ENCODE results near the gene UPF1.

The UPF1 gene

DNA sequence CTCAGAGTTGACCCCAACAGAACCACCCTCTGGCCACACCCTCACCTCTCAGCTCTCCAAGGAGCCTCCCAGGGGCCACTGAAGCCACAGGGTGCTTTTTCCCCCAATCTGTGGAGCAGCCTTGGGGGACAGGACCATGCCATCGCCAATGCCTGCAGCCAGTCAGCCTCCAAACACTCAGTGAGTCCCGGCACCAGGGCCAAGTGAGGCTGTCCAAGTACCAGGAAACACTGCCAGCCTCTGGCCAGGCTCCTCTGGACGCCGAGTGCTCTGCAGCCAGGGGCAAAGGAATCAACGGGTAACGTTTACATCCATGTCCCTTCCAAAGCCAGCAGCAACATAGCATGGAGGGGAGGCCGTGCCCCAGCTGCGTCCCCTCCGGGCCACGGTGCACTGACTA is 31.1 kb upstream of the UPF1 start:
- Histone ChIP-seq H3K27me3 (replicated peaks; ENCODE audit: insufficient read depth, low read length) (peaks cover 78% of the 10 kb centered on the region), H3K4me2 (ENCODE audit: low read depth, low read length) (no peak overlapping the region), H3K27ac (ENCODE audit: low read length) (no peak overlapping the region), H3K36me3 (replicated peaks; ENCODE audit: insufficient read depth, low read length) (no peaks in the 10 kb centered on the region), H3K4me3 (ENCODE audit: low read length) (no peak overlapping the region), H3K9ac (ENCODE audit: low read length) (no peak overlapping the region), H3K9me3 (replicated peaks; ENCODE audit: insufficient read depth, low read length) (no peaks in the 10 kb centered on the region), H3K4me1 (ENCODE audit: low read length) (no peaks in the 10 kb centered on the region), H2AFZ (ENCODE audit: low read length) (no peak overlapping the region), H4K20me1 (ENCODE audit: insufficient read depth, low read length) (no peaks in the 10 kb centered on the region), H3K9me2 (replicated peaks; ENCODE audit: insufficient read depth, low read length) (no peaks in the 10 kb centered on the region), H3F3A (ENCODE audit: insufficient read depth, low read length) (no peaks in the 10 kb centered on the region), H3K79me2 (ENCODE audit: low read length) (no peaks in the 10 kb centered on the region)
- TF ChIP-seq EZH2phosphoT487 (IDR thresholded peaks at IDR 0.05; ENCODE audit: low read length) (no peak), EZH2 (optimal IDR thresholded peaks at IDR 0.05; ENCODE audit: low read depth, low read length) (no peak)
- TF ChIP-seq, protein P1, sequence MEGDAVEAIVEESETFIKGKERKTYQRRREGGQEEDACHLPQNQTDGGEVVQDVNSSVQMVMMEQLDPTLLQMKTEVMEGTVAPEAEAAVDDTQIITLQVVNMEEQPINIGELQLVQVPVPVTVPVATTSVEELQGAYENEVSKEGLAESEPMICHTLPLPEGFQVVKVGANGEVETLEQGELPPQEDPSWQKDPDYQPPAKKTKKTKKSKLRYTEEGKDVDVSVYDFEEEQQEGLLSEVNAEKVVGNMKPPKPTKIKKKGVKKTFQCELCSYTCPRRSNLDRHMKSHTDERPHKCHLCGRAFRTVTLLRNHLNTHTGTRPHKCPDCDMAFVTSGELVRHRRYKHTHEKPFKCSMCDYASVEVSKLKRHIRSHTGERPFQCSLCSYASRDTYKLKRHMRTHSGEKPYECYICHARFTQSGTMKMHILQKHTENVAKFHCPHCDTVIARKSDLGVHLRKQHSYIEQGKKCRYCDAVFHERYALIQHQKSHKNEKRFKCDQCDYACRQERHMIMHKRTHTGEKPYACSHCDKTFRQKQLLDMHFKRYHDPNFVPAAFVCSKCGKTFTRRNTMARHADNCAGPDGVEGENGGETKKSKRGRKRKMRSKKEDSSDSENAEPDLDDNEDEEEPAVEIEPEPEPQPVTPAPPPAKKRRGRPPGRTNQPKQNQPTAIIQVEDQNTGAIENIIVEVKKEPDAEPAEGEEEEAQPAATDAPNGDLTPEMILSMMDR (IDR thresholded peaks at IDR 0.05; ENCODE audit: low read length), result no peak
- no peak for DNase-seq

DNA sequence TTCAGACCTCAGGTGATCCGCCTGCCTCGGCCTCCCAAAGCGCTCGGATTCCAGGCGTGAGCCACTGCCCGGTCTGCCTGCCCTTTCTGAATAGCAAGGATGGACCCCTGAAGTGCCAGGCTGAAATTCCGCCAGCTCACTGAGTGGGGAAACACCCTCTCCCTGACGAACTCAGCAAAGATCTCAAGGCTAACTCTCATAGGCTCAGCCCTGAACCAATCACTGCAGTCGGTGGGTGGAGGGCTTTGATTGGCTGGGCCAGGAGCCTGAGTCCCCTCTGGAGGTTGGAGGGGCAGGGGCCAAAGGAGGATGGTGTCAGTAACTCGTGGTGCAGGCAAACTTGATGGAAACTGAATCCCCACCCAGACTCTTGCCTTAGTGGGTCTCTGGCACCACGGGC is 29.4 kb upstream of the UPF1 start:
- H3K4me3 ChIP-seq (ENCODE audit: low read length), result no peak overlapping the region
- H3F3A ChIP-seq (ENCODE audit: insufficient read depth, low read length), result no peaks in the 10 kb centered on the region
- H4K20me1 ChIP-seq (ENCODE audit: insufficient read depth, low read length), result no peaks in the 10 kb centered on the region
- DNase-seq, result no peak
- H2AFZ ChIP-seq (ENCODE audit: low read length), result no peak overlapping the region
- H3K9me2 ChIP-seq (replicated peaks; ENCODE audit: insufficient read depth, low read length), result no peaks in the 10 kb centered on the region
- H3K9me3 ChIP-seq (replicated peaks; ENCODE audit: insufficient read depth, low read length), result no peaks in the 10 kb centered on the region
- H3K36me3 ChIP-seq (replicated peaks; ENCODE audit: insufficient read depth, low read length), result no peaks in the 10 kb centered on the region
- H3K79me2 ChIP-seq (ENCODE audit: low read length), result no peaks in the 10 kb centered on the region
- H3K4me2 ChIP-seq (ENCODE audit: low read depth, low read length), result no peak overlapping the region
- H3K27me3 ChIP-seq (replicated peaks; ENCODE audit: insufficient read depth, low read length), result peaks cover 64% of the 10 kb centered on the region
- TF ChIP-seq, protein P1 (IDR thresholded peaks at IDR 0.05; ENCODE audit: low read length), result no peak
- no peak for TF ChIP-seq EZH2 (optimal IDR thresholded peaks at IDR 0.05; ENCODE audit: low read depth, low read length)
- TF ChIP-seq EZH2phosphoT487 (IDR thresholded peaks at IDR 0.05; ENCODE audit: low read length), result no peak
- no peak overlapping the region for H3K27ac ChIP-seq (ENCODE audit: low read length)
- no peak overlapping the region for H3K9ac ChIP-seq (ENCODE audit: low read length)
- no peaks in the 10 kb centered on the region for H3K4me1 ChIP-seq (ENCODE audit: low read length)

- Histone ChIP-seq H3K4me2 (ENCODE audit: low read depth, low read length) (no peak overlapping the region), H3K79me2 (ENCODE audit: low read length) (no peaks in the 10 kb centered on the region), H3K27ac (ENCODE audit: low read length) (no peak overlapping the region), H3K9ac (ENCODE audit: low read length) (no peak overlapping the region), H3K36me3 (replicated peaks; ENCODE audit: insufficient read depth, low read length) (no peaks in the 10 kb centered on the region), H3K4me3 (ENCODE audit: low read length) (no peak overlapping the region), H3K4me1 (ENCODE audit: low read length) (no peaks in the 10 kb centered on the region), H4K20me1 (ENCODE audit: insufficient read depth, low read length) (no peaks in the 10 kb centered on the region), H3K27me3 (replicated peaks; ENCODE audit: insufficient read depth, low read length) (peaks cover 68% of the 10 kb centered on the region), H3F3A (ENCODE audit: insufficient read depth, low read length) (no peaks in the 10 kb centered on the region), H3K9me2 (replicated peaks; ENCODE audit: insufficient read depth, low read length) (no peaks in the 10 kb centered on the region), H3K9me3 (replicated peaks; ENCODE audit: insufficient read depth, low read length) (no peaks in the 10 kb centered on the region), H2AFZ (ENCODE audit: low read length) (no peak overlapping the region)
- no peak for DNase-seq
- TF ChIP-seq EZH2 (optimal IDR thresholded peaks at IDR 0.05; ENCODE audit: low read depth, low read length) (no peak), EZH2phosphoT487 (IDR thresholded peaks at IDR 0.05; ENCODE audit: low read length) (no peak)
- TF ChIP-seq, protein P1 (IDR thresholded peaks at IDR 0.05; ENCODE audit: low read length), result no peak
Measured at GRCh38 chr19:18803550-18804138, 28.1 kb upstream of the UPF1 start.
